T-helper 1 cell treated with Interleukin-12 subunit alpha and Interleukin-12 subunit beta and Interleukin-4 antibody, amounts not matched to agents 30 μg/mL and 1 μg/mL, for 36 hours (primary cell): Measurements from ENCODE around the gene BTBD7.

Experiments
- H3K27ac Mint-ChIP-seq: one replicate; pipeline ENCODE4 v1.8.0; 2021; ENCODE audit warnings: mild to moderate bottlenecking, mixed read lengths
- H3K27me3 Mint-ChIP-seq: one replicate; pipeline ENCODE4 v1.8.0; 2021; ENCODE audit warnings: low read depth, mixed read lengths
- H3K36me3 Mint-ChIP-seq: one replicate; pipeline ENCODE4 v1.8.0; 2021; ENCODE audit warnings: low read depth, mixed read lengths
- H3K4me1 Mint-ChIP-seq: one replicate; pipeline ENCODE4 v1.8.0; 2021; ENCODE audit warnings: low read depth, mixed read lengths
- H3K4me3 Mint-ChIP-seq: one replicate; pipeline ENCODE4 v1.8.0; 2021; ENCODE audit warnings: mild to moderate bottlenecking, moderate library complexity, mixed read lengths
- H3K9me3 Mint-ChIP-seq: one replicate; pipeline ENCODE4 v1.8.0; 2021; ENCODE audit warnings: mixed read lengths

Gene BTBD7

DNA sequence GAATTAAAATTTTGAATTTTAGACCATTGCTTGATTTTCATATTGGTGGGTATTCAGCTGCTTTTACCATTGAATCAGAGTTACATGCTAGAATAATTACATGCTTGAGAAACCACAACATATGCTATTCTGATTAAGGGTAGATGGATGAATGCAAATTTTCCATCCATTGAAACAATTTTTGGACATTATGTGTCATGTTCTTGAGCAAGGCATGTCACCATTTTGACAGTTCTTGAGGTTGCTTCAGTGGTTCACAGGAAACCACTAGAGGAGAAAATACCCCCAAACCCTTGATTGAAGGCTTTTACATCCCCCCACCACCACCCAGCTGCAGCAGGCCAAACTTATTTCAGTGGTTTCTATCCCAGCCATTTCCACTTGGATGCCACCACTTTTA, 112.3 kb downstream of the BTBD7 start:
- Mint-ChIP-seq H3K4me1 (no peaks in the 10 kb centered on the region), H3K27ac (no peak overlapping the region)

GRCh38 chr14:93219103-93219726, 113.6 kb downstream of the BTBD7 start:
- Mint-ChIP-seq H3K4me1 (no peaks in the 10 kb centered on the region), H3K36me3 (peaks cover 31% of the 10 kb centered on the region), H3K27me3 (no peaks in the 10 kb centered on the region), H3K4me3 (no peak overlapping the region), H3K27ac (no peak overlapping the region), H3K9me3 (no peaks in the 10 kb centered on the region)

More for the DNA sequence above, 112.3 kb downstream of the BTBD7 start:
- H3K27me3 Mint-ChIP-seq: no peaks in the 10 kb centered on the region
- peaks cover 31% of the 10 kb centered on the region for H3K36me3 Mint-ChIP-seq
- H3K9me3 Mint-ChIP-seq: no peaks in the 10 kb centered on the region
- H3K4me3 Mint-ChIP-seq: no peak overlapping the region

DNA sequence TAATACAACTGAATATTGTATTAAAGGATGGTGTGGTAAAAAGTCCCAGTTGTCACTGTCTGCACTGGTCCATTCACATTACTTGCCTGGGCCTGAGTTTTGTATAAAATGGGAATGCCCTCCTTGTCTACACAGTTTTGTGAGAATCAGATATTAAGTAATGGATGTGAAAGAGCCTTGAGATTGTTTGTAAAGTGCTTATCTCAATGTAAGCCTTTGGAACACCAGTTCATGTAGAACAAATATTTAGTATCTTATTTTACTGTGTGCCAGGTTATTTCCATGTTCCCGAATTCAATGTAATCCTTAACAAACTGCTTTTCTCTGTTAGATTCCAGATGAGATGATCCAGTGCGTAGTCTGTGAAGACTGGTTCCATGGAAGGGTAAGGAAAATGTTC, 118.2 kb downstream of the BTBD7 start:
- H3K27me3 Mint-ChIP-seq: no peaks in the 10 kb centered on the region
- H3K4me1 Mint-ChIP-seq: peaks cover 2% of the 10 kb centered on the region
- H3K9me3 Mint-ChIP-seq: no peaks in the 10 kb centered on the region
- no peak overlapping the region for H3K27ac Mint-ChIP-seq
- H3K36me3 Mint-ChIP-seq: peaks cover 27% of the 10 kb centered on the region
- no peak overlapping the region for H3K4me3 Mint-ChIP-seq

GRCh38 chr14:93212432-93212831, 120.4 kb downstream of the BTBD7 start:
- peaks cover 10% of the 10 kb centered on the region for H3K4me1 Mint-ChIP-seq
- peaks cover 21% of the 10 kb centered on the region for H3K36me3 Mint-ChIP-seq
- H3K9me3 Mint-ChIP-seq: no peaks in the 10 kb centered on the region
- H3K27ac Mint-ChIP-seq: no peak overlapping the region
- no peak overlapping the region for H3K4me3 Mint-ChIP-seq
- H3K27me3 Mint-ChIP-seq: no peaks in the 10 kb centered on the region

GRCh38 chr14:93207468-93208308, 125.1 kb downstream of the BTBD7 start:
- no peaks in the 10 kb centered on the region for H3K27me3 Mint-ChIP-seq
- H3K27ac Mint-ChIP-seq: peak overlapping the region; percentile 49
- H3K4me3 Mint-ChIP-seq: peak overlapping the region; percentile 85
- H3K9me3 Mint-ChIP-seq: no peaks in the 10 kb centered on the region
- peaks cover 11% of the 10 kb centered on the region for H3K36me3 Mint-ChIP-seq
- H3K4me1 Mint-ChIP-seq: peaks cover 24% of the 10 kb centered on the region

GRCh38 chr14:93206793-93207467, 125.9 kb downstream of the BTBD7 start, which contains the start of the genes GON7 and UBR7:
Gene GON7 (minus strand): TSS chr14:93207065. CDS start chr14:93207037, 28 bp downstream.
Gene UBR7 (plus strand): TSS chr14:93207256. CDS start chr14:93207292, 36 bp downstream.
- peak within 1 kb of the TSS; percentile 85 for H3K4me3 Mint-ChIP-seq
- no peaks in the 10 kb centered on the region for H3K9me3 Mint-ChIP-seq
- H3K36me3 Mint-ChIP-seq: peaks cover 9% of the 10 kb centered on the region
- peaks cover 27% of the 10 kb centered on the region for H3K4me1 Mint-ChIP-seq
- H3K27me3 Mint-ChIP-seq: no peaks in the 10 kb centered on the region
- peak within 1 kb of the TSS; percentile 93 for H3K27ac Mint-ChIP-seq

GRCh38 chr14:93201155-93201704, 131.6 kb downstream of the BTBD7 start:
- H3K27ac Mint-ChIP-seq: no peak overlapping the region
- no peak overlapping the region for H3K4me3 Mint-ChIP-seq
- no peaks in the 10 kb centered on the region for H3K27me3 Mint-ChIP-seq
- no peaks in the 10 kb centered on the region for H3K9me3 Mint-ChIP-seq
- peaks cover 17% of the 10 kb centered on the region for H3K4me1 Mint-ChIP-seq
- peaks cover 6% of the 10 kb centered on the region for H3K36me3 Mint-ChIP-seq

DNA sequence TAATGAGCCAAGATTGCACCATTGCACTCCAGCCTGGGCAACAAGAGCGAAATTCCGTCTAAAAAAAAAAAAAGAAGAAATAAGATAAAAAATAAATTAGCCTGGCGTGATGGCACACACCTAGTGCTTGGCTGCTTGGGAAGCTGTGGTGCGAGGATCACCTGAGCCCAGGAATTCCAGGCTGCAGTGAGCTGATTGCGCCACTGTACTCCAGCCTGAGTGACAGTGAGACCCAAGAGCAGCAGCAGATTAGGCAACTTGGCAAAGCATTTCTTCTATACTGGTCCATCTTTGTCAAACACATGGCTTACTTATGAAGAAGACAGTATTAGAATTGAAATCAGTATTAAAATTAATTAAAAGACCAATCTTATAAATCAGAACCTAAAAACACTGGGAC, 132.3 kb downstream of the BTBD7 start:
- Mint-ChIP-seq H3K9me3 (no peaks in the 10 kb centered on the region), H3K4me1 (peaks cover 11% of the 10 kb centered on the region), H3K27me3 (no peaks in the 10 kb centered on the region), H3K4me3 (no peak overlapping the region), H3K27ac (no peak overlapping the region), H3K36me3 (peaks cover 6% of the 10 kb centered on the region)

- H3K27me3 Mint-ChIP-seq: no peaks in the 10 kb centered on the region
- peaks cover 2% of the 10 kb centered on the region for H3K36me3 Mint-ChIP-seq
- H3K4me3 Mint-ChIP-seq: no peak overlapping the region
- H3K27ac Mint-ChIP-seq: no peak overlapping the region
- peaks cover 3% of the 10 kb centered on the region for H3K4me1 Mint-ChIP-seq
- no peaks in the 10 kb centered on the region for H3K9me3 Mint-ChIP-seq
Measured at GRCh38 chr14:93199031-93199430, 133.8 kb downstream of the BTBD7 start.

DNA sequence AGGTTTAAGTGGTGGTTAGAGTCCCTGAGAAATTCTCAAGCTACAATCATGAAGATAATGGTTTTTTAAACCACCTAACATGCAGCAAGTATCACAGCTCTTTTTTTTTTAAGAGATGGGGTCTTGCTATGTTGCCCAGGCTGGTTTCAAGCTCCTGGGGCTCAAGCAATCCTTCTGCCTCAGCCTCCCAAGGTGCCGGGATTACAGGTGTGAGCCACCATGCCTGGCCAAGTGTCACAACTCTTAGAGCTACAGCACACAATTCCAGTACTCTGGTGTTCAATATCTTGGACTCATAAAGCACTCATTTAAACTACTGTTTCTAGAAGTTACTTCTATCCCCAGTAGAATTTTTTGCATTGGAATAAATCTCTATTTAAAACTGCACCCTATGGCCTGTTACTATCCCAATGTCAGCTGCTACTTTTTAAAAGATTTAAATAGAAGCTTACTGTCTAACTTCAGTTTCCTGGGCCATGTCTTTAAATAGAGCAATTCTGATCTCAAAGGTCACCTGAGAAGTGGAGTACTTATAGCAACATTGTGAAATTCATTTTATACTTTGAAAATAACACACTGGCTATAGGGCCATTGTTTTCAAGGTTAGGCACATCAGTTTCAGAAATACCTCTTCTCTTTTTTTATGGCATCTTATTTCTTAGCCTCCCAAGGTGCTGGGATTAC, 137.4 kb downstream of the BTBD7 start:
- H3K9me3 Mint-ChIP-seq: no peaks in the 10 kb centered on the region
- no peaks in the 10 kb centered on the region for H3K27me3 Mint-ChIP-seq

More for the DNA sequence above, 137.4 kb downstream of the BTBD7 start:
- Mint-ChIP-seq H3K27ac (no peak overlapping the region), H3K4me1 (no peaks in the 10 kb centered on the region), H3K36me3 (peaks cover 1% of the 10 kb centered on the region), H3K4me3 (no peak overlapping the region)
